Skeletal muscle satellite cell (primary cell): ENCODE results near the gene NCR3LG1.

Source experiments
- H3K27me3 ChIP-seq: 2 replicates; pipeline ENCODE4 v1.7.0; 2013; ENCODE audit warnings: low read length; ENCODE audit not compliant: control insufficient read depth, insufficient read depth
- H3K36me3 ChIP-seq: 2 replicates; pipeline ENCODE4 v1.7.0; 2013; ENCODE audit warnings: mild to moderate bottlenecking, control low read depth, low read length; ENCODE audit not compliant: insufficient read depth
- H3K4me1 ChIP-seq: 2 replicates; pipeline ENCODE4 v1.7.0; 2013; ENCODE audit warnings: low read length; ENCODE audit not compliant: control insufficient read depth, insufficient read depth
- H3K4me2 ChIP-seq: 2 replicates; pipeline ENCODE4 v1.7.0; 2013; ENCODE audit warnings: mild to moderate bottlenecking, low read length
- H3K4me3 ChIP-seq: 2 replicates; pipeline ENCODE4 v1.7.0; 2013; ENCODE audit warnings: low read length
- H3K9ac ChIP-seq: 2 replicates; pipeline ENCODE4 v1.7.0; 2013; ENCODE audit warnings: mild to moderate bottlenecking, low read depth, low read length, moderate library complexity
- H3K9me3 ChIP-seq: replicated peaks from 2 replicates; pipeline ENCODE4 v1.7.0; 2013; ENCODE audit warnings: mild to moderate bottlenecking, control low read depth, low read length

NCR3LG1 gene

GRCh38 chr11:17406818-17407149 lies 55.2 kb downstream of the NCR3LG1 start:
- Histone ChIP-seq H3K4me1 (peaks cover 13% of the 10 kb centered on the region), H3K27me3 (peaks cover 25% of the 10 kb centered on the region), H3K9ac (no peak overlapping the region), H3K4me3 (no peak overlapping the region), H3K9me3 (no peaks in the 10 kb centered on the region), H3K36me3 (no peaks in the 10 kb centered on the region), H3K4me2 (no peak overlapping the region)

DNA sequence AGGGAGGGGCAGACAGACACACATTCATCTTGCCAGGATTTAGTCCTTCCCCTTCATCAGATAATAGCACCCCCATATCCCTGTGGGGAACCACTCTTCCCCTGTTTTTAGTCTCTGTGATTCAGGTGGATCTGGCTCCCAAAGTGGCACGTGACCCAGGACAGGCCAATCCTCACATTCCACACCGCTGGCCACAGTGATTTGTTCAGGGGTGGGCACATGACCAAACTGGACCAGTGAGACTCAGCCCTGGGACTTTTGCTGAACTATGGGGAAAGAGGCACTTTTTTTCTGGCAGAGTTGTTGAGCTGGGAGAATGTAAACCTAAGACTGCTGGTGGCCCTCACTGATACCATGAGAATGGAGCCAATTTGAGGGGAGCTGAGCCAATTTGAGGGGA lies 56.0 kb downstream of the NCR3LG1 start:
- Histone ChIP-seq H3K36me3 (no peaks in the 10 kb centered on the region), H3K27me3 (peaks cover 25% of the 10 kb centered on the region), H3K9me3 (no peaks in the 10 kb centered on the region), H3K9ac (no peak overlapping the region), H3K4me3 (no peak overlapping the region), H3K4me2 (no peak overlapping the region), H3K4me1 (peaks cover 13% of the 10 kb centered on the region)

GRCh38 chr11:17408026-17408425 lies 56.4 kb downstream of the NCR3LG1 start:
- Histone ChIP-seq H3K27me3 (peaks cover 25% of the 10 kb centered on the region), H3K4me3 (no peak overlapping the region), H3K9ac (no peak overlapping the region), H3K9me3 (no peaks in the 10 kb centered on the region), H3K4me2 (no peak overlapping the region), H3K4me1 (peaks cover 13% of the 10 kb centered on the region), H3K36me3 (no peaks in the 10 kb centered on the region)

DNA sequence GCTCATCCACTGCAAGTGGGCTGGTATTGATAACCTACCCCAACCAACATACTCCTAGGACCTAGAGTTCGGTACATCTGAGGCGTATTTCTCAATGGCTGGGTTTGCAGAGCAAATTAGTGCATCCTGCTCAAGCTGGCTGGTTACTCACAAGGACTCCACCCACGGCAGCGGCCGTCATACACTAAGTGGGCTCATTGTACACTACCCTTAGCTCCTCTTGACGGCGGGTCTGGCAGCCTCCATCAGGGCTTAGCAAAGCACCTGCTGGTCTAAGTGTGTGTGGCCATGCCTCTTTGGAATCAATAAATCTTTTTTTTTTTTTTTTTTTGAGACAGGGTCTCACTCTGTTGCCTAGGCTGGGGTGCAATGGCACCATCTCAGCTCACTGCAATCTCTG lies 57.0 kb downstream of the NCR3LG1 start:
- H3K4me1 ChIP-seq = peaks cover 13% of the 10 kb centered on the region
- H3K36me3 ChIP-seq = no peaks in the 10 kb centered on the region
- H3K9me3 ChIP-seq = no peaks in the 10 kb centered on the region
- peaks cover 26% of the 10 kb centered on the region for H3K27me3 ChIP-seq
- no peak overlapping the region for H3K4me2 ChIP-seq
- H3K4me3 ChIP-seq = no peak overlapping the region
- no peak overlapping the region for H3K9ac ChIP-seq

DNA sequence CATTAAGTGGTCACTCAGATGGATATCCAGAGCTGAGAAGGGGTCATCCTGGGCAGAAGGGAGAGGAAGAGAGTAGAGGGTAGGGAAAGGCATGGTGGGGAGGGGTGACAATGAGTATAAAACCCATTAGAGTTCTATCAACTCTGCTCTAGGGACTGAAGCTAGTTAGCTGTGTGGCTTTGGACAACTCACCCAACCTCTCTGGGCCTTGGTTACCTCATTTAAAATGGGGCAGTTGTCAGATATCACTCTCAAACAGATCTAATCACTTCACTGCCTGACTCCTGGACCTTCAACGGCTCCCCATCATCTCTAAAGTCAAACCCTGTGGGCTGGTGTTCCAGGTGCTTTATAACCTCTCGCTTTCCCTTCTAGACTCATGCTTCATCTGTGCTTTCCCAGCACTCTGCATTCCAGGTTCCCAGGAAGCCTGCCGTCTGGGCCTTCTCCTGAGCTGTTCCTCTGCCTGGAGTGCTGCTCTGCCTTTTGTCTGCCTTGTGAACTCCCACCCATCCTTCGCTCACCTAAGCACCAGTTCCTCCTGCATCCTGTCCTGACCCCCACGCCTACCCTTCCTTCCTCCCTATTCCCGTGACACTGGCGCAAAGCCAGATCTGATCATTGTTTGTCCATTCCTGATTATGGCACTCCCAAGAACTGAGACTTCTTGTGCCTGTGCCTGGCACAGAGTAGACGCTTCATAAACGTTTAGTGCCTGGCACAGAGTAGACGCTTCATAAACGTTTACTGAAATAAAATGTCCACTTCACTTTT lies 59.2 kb downstream of the NCR3LG1 start:
- Histone ChIP-seq H3K4me1 (peaks cover 4% of the 10 kb centered on the region), H3K9me3 (no peaks in the 10 kb centered on the region), H3K4me2 (no peak overlapping the region)

DNA sequence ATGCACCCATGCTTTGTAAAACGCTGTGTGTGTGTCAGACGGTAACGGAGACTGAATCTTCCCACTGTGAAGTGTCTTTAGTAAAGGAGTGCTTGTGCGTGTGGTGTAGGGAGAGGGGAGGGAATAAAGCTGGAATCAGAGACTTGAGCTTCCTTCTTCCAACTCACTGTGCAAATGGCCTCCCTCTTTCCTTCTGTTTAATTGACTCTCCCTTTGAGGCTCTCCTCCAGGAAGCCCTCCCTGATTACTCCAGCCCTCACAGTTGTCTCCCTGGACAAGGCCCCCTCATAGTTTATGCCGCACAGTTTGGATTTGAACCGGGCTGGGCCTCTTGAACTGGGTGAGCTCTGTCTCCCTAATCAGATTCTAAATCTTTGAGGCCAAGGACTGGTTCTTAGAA lies 59.8 kb downstream of the NCR3LG1 start:
- H3K36me3 ChIP-seq = no peaks in the 10 kb centered on the region
- H3K9me3 ChIP-seq = no peaks in the 10 kb centered on the region
- no peaks in the 10 kb centered on the region for H3K4me1 ChIP-seq
- H3K4me3 ChIP-seq = no peak overlapping the region
- no peak overlapping the region for H3K9ac ChIP-seq
- peaks cover 52% of the 10 kb centered on the region for H3K27me3 ChIP-seq
- no peak overlapping the region for H3K4me2 ChIP-seq

More for the DNA sequence above, 59.2 kb downstream of the NCR3LG1 start:
- no peaks in the 10 kb centered on the region for H3K36me3 ChIP-seq
- peaks cover 46% of the 10 kb centered on the region for H3K27me3 ChIP-seq
- no peak overlapping the region for H3K9ac ChIP-seq
- H3K4me3 ChIP-seq = no peak overlapping the region

DNA sequence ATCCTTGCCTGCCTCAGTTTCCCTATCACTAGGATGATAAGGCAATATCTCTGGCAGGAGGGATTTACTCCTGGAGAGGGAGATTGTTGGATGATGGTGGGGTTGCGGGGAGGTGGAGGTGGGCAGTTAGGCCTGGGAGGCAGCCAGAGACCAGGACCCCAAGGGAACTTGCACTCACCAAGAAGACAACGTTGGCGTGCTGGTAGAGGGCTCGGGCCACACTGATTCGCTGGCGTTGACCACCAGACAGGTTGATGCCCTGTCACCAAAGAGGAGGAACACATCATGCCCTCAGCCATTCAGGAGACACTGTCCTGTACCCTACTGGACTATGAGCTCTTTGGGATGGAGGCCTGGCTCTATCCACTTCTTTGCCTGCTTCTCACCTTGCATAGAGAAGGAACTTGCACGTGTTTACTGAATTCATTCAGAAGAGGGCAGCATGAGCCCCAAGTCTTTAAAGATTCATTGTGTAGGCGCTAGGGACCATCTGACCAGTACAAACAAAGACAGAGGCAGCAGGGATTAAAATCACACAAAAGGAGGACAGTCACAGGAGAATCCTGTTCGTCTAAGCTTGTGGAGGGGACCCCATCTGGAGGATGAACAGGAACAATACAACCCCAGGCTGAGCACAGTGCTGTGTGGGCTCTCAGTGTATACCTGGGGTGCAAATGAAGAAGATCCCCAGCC lies 61.0 kb downstream of the NCR3LG1 start:
- Histone ChIP-seq H3K4me3 (no peak overlapping the region), H3K9me3 (no peaks in the 10 kb centered on the region), H3K9ac (no peak overlapping the region), H3K36me3 (no peaks in the 10 kb centered on the region), H3K4me1 (no peaks in the 10 kb centered on the region), H3K27me3 (peaks cover 62% of the 10 kb centered on the region), H3K4me2 (no peak overlapping the region)

- Histone ChIP-seq H3K4me3 (no peak overlapping the region), H3K9me3 (no peaks in the 10 kb centered on the region), H3K4me1 (no peaks in the 10 kb centered on the region), H3K36me3 (no peaks in the 10 kb centered on the region), H3K9ac (no peak overlapping the region), H3K4me2 (no peak overlapping the region), H3K27me3 (peaks cover 72% of the 10 kb centered on the region)
Measured at GRCh38 chr11:17413414-17414316, 62.1 kb downstream of the NCR3LG1 start.

DNA sequence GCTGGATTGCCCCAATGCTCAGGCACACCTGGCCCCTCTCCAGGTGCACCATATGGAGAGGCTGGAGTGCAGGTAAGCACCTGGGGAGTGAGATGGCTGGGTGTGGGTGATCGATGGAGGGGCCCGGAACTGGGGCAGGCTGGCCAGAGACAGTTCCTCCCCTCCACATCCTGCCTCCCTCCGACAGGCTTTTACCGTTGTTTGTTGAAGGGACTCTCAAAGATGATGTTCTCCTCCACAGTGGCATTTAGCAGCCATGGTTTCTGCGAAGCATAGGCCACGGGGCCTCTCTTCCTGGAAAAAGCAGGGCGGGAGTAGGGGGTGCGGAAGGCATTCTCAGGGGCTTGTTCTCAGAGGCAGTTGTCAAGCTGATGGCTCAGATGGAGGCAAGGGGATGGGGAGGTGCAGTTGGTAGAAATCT lies 62.7 kb downstream of the NCR3LG1 start:
- Histone ChIP-seq H3K9me3 (no peaks in the 10 kb centered on the region), H3K27me3 (peaks cover 78% of the 10 kb centered on the region), H3K4me2 (no peak overlapping the region), H3K4me1 (no peaks in the 10 kb centered on the region), H3K36me3 (no peaks in the 10 kb centered on the region), H3K4me3 (no peak overlapping the region), H3K9ac (no peak overlapping the region)

DNA sequence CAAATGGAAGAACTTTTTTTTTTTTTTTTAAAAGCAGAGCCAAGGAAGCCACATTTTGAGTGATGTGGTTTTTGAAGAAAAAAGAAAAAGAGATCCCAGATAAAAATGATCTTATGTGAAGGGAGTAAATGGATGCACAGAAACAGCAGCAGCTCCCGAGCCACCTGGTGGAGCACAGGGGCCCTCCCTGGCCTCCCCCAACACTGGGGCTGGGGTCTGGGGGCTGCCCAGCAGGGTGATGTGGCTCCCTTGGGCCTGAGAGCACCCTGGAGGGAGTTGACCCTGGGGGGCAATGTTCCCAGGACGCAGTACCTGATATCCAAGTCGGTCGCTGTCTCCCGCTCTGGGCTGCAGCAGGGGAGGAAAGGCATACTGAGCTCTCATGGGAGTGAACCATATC lies 63.4 kb downstream of the NCR3LG1 start:
- H3K4me2 ChIP-seq = no peak overlapping the region
- no peak overlapping the region for H3K4me3 ChIP-seq
- H3K9ac ChIP-seq = no peak overlapping the region
- peaks cover 85% of the 10 kb centered on the region for H3K27me3 ChIP-seq
- H3K36me3 ChIP-seq = no peaks in the 10 kb centered on the region
- H3K4me1 ChIP-seq = no peaks in the 10 kb centered on the region
- H3K9me3 ChIP-seq = no peaks in the 10 kb centered on the region

DNA sequence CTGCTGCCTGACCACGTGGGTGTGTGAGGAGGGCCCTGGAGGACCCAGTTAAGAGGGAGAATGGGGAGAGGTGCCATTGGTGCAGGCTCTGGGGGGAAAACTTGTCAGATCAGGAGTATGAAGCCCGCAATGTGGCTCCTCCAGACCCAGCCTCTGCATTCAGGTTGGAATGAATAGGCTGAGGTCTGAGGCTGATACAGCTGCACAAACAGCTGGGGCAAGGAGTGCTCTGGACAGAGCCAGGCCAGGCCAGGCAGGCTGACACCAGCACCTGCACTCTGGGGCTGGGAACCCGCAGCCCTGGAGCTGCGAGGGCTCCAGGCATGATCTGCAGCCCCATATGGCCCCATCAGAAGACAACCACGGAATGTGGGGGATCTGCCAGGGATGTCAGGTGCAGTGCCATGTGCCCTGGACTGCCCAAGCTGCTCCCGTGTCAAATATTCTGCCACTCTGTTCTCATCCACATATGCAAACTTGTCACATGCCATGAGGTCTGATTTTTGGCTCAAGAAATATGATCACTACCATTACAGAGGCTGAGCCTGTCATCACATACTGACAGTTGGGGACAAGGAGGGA lies 64.0 kb downstream of the NCR3LG1 start:
- Histone ChIP-seq H3K9me3 (no peaks in the 10 kb centered on the region), H3K36me3 (no peaks in the 10 kb centered on the region), H3K27me3 (peaks cover 86% of the 10 kb centered on the region), H3K4me3 (no peak overlapping the region), H3K4me1 (no peaks in the 10 kb centered on the region), H3K9ac (no peak overlapping the region), H3K4me2 (no peak overlapping the region)
